IMR-90 (cell line): ENCODE measurements around the gene SEZ6L2.

ENCODE experiments used
- FOS ChIP-seq: fragments of 150-350 bp; IDR thresholded peaks from 2 replicates; pipeline ENCODE4 v1.6.1; 2016; ENCODE audit warnings: low read depth, low read length
- TF ChIP-seq, protein P1 (sequence below): conservative IDR thresholded peaks from 2 replicates; pipeline ENCODE4 v1.5.1; 2012; ENCODE audit warnings: mild to moderate bottlenecking, low read depth, low read length, improper control_type of control experiment

- TF ChIP-seq, protein P1, sequence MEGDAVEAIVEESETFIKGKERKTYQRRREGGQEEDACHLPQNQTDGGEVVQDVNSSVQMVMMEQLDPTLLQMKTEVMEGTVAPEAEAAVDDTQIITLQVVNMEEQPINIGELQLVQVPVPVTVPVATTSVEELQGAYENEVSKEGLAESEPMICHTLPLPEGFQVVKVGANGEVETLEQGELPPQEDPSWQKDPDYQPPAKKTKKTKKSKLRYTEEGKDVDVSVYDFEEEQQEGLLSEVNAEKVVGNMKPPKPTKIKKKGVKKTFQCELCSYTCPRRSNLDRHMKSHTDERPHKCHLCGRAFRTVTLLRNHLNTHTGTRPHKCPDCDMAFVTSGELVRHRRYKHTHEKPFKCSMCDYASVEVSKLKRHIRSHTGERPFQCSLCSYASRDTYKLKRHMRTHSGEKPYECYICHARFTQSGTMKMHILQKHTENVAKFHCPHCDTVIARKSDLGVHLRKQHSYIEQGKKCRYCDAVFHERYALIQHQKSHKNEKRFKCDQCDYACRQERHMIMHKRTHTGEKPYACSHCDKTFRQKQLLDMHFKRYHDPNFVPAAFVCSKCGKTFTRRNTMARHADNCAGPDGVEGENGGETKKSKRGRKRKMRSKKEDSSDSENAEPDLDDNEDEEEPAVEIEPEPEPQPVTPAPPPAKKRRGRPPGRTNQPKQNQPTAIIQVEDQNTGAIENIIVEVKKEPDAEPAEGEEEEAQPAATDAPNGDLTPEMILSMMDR: peak; percentile 74
- no peak for TF ChIP-seq FOS
These were observed 50.7 kb downstream of the SEZ6L2 start for GRCh38 chr16:29848420-29849297.
